Measurements from ENCODE around the gene LHX5. TPM values are rescaled to one million over a fixed set of nuclear protein-coding genes. Genes with fewer than 3 reads are reported as not detected.

LHX5 gene
- total RNA-seq = 1.5 and 1.8 TPM in 2 replicates
- long read RNA-seq = 0 reads

GRCh38 chr12:113471619-113472171, at the start of gene LHX5:
TSS of gene LHX5 (minus strand) at chr12:113471871. CDS start at chr12:113471498, 373 bp downstream.
- peaks cover 3% of the 10 kb centered on the region for H3K36me3 Mint-ChIP-seq (ENCODE audit: low read depth)
- peaks cover 99% of the 10 kb centered on the region for H3K27me3 Mint-ChIP-seq (ENCODE audit: low read depth)
- peak within 1 kb of the TSS; percentile 68 for H3K4me3 Mint-ChIP-seq
- no peak for DNase-seq (ENCODE audit: low read depth, low spot score)
- H3K4me1 Mint-ChIP-seq = peaks cover 4% of the 10 kb centered on the region
- TF ChIP-seq CTCF (conservative IDR thresholded peaks at IDR 0.05) = no peak
- H3K27ac Mint-ChIP-seq (ENCODE audit: unreplicated experiment) = no peak within 1 kb of the TSS
- no peaks in the 10 kb centered on the region for H3K9me3 Mint-ChIP-seq

- peaks cover 86% of the 10 kb centered on the region for H3K27me3 Mint-ChIP-seq (ENCODE audit: low read depth)
- H3K27ac Mint-ChIP-seq (ENCODE audit: unreplicated experiment) = no peak overlapping the region
- TF ChIP-seq CTCF (conservative IDR thresholded peaks at IDR 0.05) = no peak
- H3K4me1 Mint-ChIP-seq = peaks cover 3% of the 10 kb centered on the region
- no peaks in the 10 kb centered on the region for H3K36me3 Mint-ChIP-seq (ENCODE audit: low read depth)
- H3K9me3 Mint-ChIP-seq = no peaks in the 10 kb centered on the region
- H3K4me3 Mint-ChIP-seq = no peak overlapping the region
- no peak for DNase-seq (ENCODE audit: low read depth, low spot score)
These were observed 48.0 kb upstream of the LHX5 start for GRCh38 chr12:113519464-113520307.

GRCh38 chr12:113515082-113515856, 43.6 kb upstream of the LHX5 start:
- no peaks in the 10 kb centered on the region for H3K9me3 Mint-ChIP-seq
- no peak for DNase-seq (ENCODE audit: low read depth, low spot score)
- peaks cover 3% of the 10 kb centered on the region for H3K4me1 Mint-ChIP-seq
- no peak overlapping the region for H3K4me3 Mint-ChIP-seq
- no peaks in the 10 kb centered on the region for H3K36me3 Mint-ChIP-seq (ENCODE audit: low read depth)
- no peak overlapping the region for H3K27ac Mint-ChIP-seq (ENCODE audit: unreplicated experiment)
- H3K27me3 Mint-ChIP-seq (ENCODE audit: low read depth) = peaks cover 94% of the 10 kb centered on the region
- no peak for TF ChIP-seq CTCF (conservative IDR thresholded peaks at IDR 0.05)

GRCh38 chr12:113514602-113515001, 42.9 kb upstream of the LHX5 start:
- Mint-ChIP-seq H3K36me3 (ENCODE audit: low read depth) (no peaks in the 10 kb centered on the region), H3K9me3 (no peaks in the 10 kb centered on the region), H3K4me3 (no peak overlapping the region), H3K27me3 (ENCODE audit: low read depth) (peaks cover 94% of the 10 kb centered on the region), H3K27ac (ENCODE audit: unreplicated experiment) (no peak overlapping the region), H3K4me1 (peaks cover 3% of the 10 kb centered on the region)
- TF ChIP-seq CTCF (conservative IDR thresholded peaks at IDR 0.05) = no peak
- no peak for DNase-seq (ENCODE audit: low read depth, low spot score)

- H3K36me3 Mint-ChIP-seq (ENCODE audit: low read depth) = no peaks in the 10 kb centered on the region
- peaks cover 3% of the 10 kb centered on the region for H3K4me1 Mint-ChIP-seq
- H3K4me3 Mint-ChIP-seq = no peak overlapping the region
- peaks cover 95% of the 10 kb centered on the region for H3K27me3 Mint-ChIP-seq (ENCODE audit: low read depth)
- TF ChIP-seq CTCF (conservative IDR thresholded peaks at IDR 0.05) = no peak
- H3K9me3 Mint-ChIP-seq = no peaks in the 10 kb centered on the region
- no peak for DNase-seq (ENCODE audit: low read depth, low spot score)
- no peak overlapping the region for H3K27ac Mint-ChIP-seq (ENCODE audit: unreplicated experiment)
These were observed 40.9 kb upstream of the LHX5 start for GRCh38 chr12:113512568-113512967.

All from neural crest cell (in vitro differentiated cells).